Measurements from ENCODE around the gene NEUROD2. TPM values are rescaled to one million over a fixed set of nuclear protein-coding genes. Genes with fewer than 3 reads are reported as not detected.

The NEUROD2 gene
- polyA plus RNA-seq, 1 of the 3 experiments (the other 2 are of a cell fraction): not detected

GRCh38 chr17:39601758-39602532 is 5.8 kb downstream of the NEUROD2 start:
- H3K4me2 ChIP-seq: no peak overlapping the region
- H3K4me1 ChIP-seq (ENCODE audit: control insufficient read depth in 1 of 2, insufficient read depth in 2 of 2, low read depth in 1 of 2, low read length in 1 of 2): peaks cover 7 to 30% of the 10 kb centered on the region in 2 experiments
- CTCF ChIA-PET: interaction anchor here (1.2 to 17.5 kb wide), 4 partner anchors 20 to 54 kb away, joined by 3 to 285 read pairs (median 8); partner anchors contain the start of gene PPP1R1B
- no peaks in the 10 kb centered on the region for H3K9me3 ChIP-seq
- POLR2A ChIA-PET: no interaction called here
- H3K27ac ChIP-seq (ENCODE audit: low read depth in 2 of 2, low read length in 1 of 2): no peak overlapping the region
- no peaks in the 10 kb centered on the region for H3K79me2 ChIP-seq (ENCODE audit: insufficient read depth)
- no peaks in the 10 kb centered on the region for H3F3A ChIP-seq (replicated peaks; ENCODE audit: insufficient read depth)
- peaks cover 96% of the 10 kb centered on the region for H3K27me3 ChIP-seq (ENCODE audit: insufficient read depth)
- no peak overlapping the region for H2AFZ ChIP-seq (ENCODE audit: low read depth)
- 58% methylated on average over 12 of the region's 12 CpGs for WGBS (ENCODE audit: low lambda C conversion rate)
- no peak for TF ChIP-seq ELF1 (IDR thresholded peaks at IDR 0.05)
- TF ChIP-seq, protein P1, sequence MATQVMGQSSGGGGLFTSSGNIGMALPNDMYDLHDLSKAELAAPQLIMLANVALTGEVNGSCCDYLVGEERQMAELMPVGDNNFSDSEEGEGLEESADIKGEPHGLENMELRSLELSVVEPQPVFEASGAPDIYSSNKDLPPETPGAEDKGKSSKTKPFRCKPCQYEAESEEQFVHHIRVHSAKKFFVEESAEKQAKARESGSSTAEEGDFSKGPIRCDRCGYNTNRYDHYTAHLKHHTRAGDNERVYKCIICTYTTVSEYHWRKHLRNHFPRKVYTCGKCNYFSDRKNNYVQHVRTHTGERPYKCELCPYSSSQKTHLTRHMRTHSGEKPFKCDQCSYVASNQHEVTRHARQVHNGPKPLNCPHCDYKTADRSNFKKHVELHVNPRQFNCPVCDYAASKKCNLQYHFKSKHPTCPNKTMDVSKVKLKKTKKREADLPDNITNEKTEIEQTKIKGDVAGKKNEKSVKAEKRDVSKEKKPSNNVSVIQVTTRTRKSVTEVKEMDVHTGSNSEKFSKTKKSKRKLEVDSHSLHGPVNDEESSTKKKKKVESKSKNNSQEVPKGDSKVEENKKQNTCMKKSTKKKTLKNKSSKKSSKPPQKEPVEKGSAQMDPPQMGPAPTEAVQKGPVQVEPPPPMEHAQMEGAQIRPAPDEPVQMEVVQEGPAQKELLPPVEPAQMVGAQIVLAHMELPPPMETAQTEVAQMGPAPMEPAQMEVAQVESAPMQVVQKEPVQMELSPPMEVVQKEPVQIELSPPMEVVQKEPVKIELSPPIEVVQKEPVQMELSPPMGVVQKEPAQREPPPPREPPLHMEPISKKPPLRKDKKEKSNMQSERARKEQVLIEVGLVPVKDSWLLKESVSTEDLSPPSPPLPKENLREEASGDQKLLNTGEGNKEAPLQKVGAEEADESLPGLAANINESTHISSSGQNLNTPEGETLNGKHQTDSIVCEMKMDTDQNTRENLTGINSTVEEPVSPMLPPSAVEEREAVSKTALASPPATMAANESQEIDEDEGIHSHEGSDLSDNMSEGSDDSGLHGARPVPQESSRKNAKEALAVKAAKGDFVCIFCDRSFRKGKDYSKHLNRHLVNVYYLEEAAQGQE (IDR thresholded peaks at IDR 0.05; ENCODE audit: low read depth, low read length): peak; percentile 77
- no peak overlapping the region for H3K9ac ChIP-seq
- peaks cover 17% of the 10 kb centered on the region; the same call in 1 of the 2 replicates for H4K20me1 ChIP-seq (ENCODE audit: insufficient read depth)
- H3K9me2 ChIP-seq: no peaks in the 10 kb centered on the region
- H3K4me3 ChIP-seq (ENCODE audit: low read depth in 2 of 2, low read length in 1 of 2): no peak overlapping the region
- H3K36me3 ChIP-seq (replicated peaks in 1 of 2; ENCODE audit: control insufficient read depth in 1 of 2, insufficient read depth in 2 of 2, low read length in 1 of 2): no peaks in the 10 kb centered on the region
- peak; percentile 32 for DNase-seq

GRCh38 chr17:39600997-39601597 is 6.6 kb downstream of the NEUROD2 start:
- Histone ChIP-seq H3K27ac (ENCODE audit: low read depth in 2 of 2, low read length in 1 of 2) (no peak overlapping the region), H3K9me2 (no peaks in the 10 kb centered on the region), H3K79me2 (ENCODE audit: insufficient read depth) (no peaks in the 10 kb centered on the region), H3K27me3 (ENCODE audit: insufficient read depth) (peaks cover 96% of the 10 kb centered on the region), H3K9me3 (no peaks in the 10 kb centered on the region), H4K20me1 (ENCODE audit: insufficient read depth) (peaks cover 17% of the 10 kb centered on the region; the same call in 1 of the 2 replicates), H3F3A (replicated peaks; ENCODE audit: insufficient read depth) (no peaks in the 10 kb centered on the region), H3K36me3 (replicated peaks in 1 of 2; ENCODE audit: control insufficient read depth in 1 of 2, insufficient read depth in 2 of 2, low read length in 1 of 2) (no peaks in the 10 kb centered on the region), H3K4me2 (no peak overlapping the region), H3K4me3 (ENCODE audit: low read depth in 2 of 2, low read length in 1 of 2) (no peak overlapping the region), H2AFZ (ENCODE audit: low read depth) (no peak overlapping the region), H3K9ac (no peak overlapping the region), H3K4me1 (ENCODE audit: control insufficient read depth in 1 of 2, insufficient read depth in 2 of 2, low read depth in 1 of 2, low read length in 1 of 2) (peaks cover 7 to 32% of the 10 kb centered on the region in 2 experiments)
- no peak for DNase-seq
- CTCF ChIA-PET: interaction anchor here (1.1 to 17.5 kb wide), 6 partner anchors 21 to 71 kb away, joined by 4 to 285 read pairs (median 10); partner anchors contain the start of gene PPP1R1B
- POLR2A ChIA-PET: no interaction called here
- WGBS (ENCODE audit: low lambda C conversion rate): 27% methylated on average over 16 of the region's 21 CpGs
- TF ChIP-seq ZBTB33 (IDR thresholded peaks at IDR 0.05; ENCODE audit: borderline replicate concordance, low read depth) (no peak), JUND (IDR thresholded peaks at IDR 0.05) (no peak), RFX5 (IDR thresholded peaks at IDR 0.05; ENCODE audit: low read length) (no peak), FOSL2 (IDR thresholded peaks at IDR 0.05; ENCODE audit: borderline replicate concordance, low read depth) (no peak), SIN3A (IDR thresholded peaks at IDR 0.05; ENCODE audit: borderline replicate concordance, low read depth, low read length) (no peak), GATA2 (CRISPR knock-in tag; IDR thresholded peaks at IDR 0.05) (no peak), EZH2phosphoT487 (IDR thresholded peaks at IDR 0.05; ENCODE audit: borderline replicate concordance, low read depth) (no peak), CHD2 (IDR thresholded peaks at IDR 0.05; ENCODE audit: low read length, partially characterized antibody) (no peak), FOXM1 (IDR thresholded peaks at IDR 0.05; ENCODE audit: low read depth) (no peak), NRF1 (IDR thresholded peaks at IDR 0.05; ENCODE audit: low read depth, low read length) (no peak), MEF2A (IDR thresholded peaks at IDR 0.05; ENCODE audit: borderline replicate concordance, low read depth) (no peak), YY1 (IDR thresholded peaks at IDR 0.05; ENCODE audit: low read depth) (no peak), USF2 (IDR thresholded peaks at IDR 0.05; ENCODE audit: borderline replicate concordance, low read depth, low read length) (no peak), TAF1 (IDR thresholded peaks at IDR 0.05; ENCODE audit: borderline replicate concordance, low read depth, low read length) (no peak)
